Heart left ventricle (tissue), 13 donors: ENCODE results near the gene LETM1.

Source experiments
- CTCF ChIP-seq, 12 donors: fragments of 200-600 bp; sonication (generic) in 4 of 12; IDR thresholded peaks; one replicate each; pipeline versions ENCODE4 v1.5.0 to v1.8.0; 2018 to 2022; ENCODE audit warnings: antibody characterized with exemption in 12 of 12, mild to moderate bottlenecking in 5 of 12
- POLR2A ChIP-seq, 2 donors: fragments of 450-650 bp; IDR thresholded peaks; one replicate each; pipeline ENCODE4 v1.6.1; 2017; ENCODE audit warnings: antibody characterized with exemption in 2 of 2, mild to moderate bottlenecking in 2 of 2, moderate library complexity in 2 of 2
- donor health status: ischemic (EF 13 %, LVEDD 7.1; RV severe dilation, severe dysfunction).
- donor health status: DM: no; HTN: yes; CAD: no.
- donor health status: DM: no; HTN: no; CAD: no.
- donor health status: ischemic (EF 25% LVEDD 6.9; RV normal size, moderate dysfunction).
- donor health status: ischemic (EF 25% LVEDD 5.7; RV mildly dilated, moderate dysfunction).
- donor health status: ischemic (EF 35%, LVEDD 5.7; RV mildly dilated, moderate dysfunction).
- donor health status: nonischemic (EF 11% LVEDD 7.7; RV severe dilation, severe dysfunction).
- donor health status: DM: yes; HTN: yes; CAD: no.
- donor health status: PGD.
- donor health status: ischemic (EF 29% LVEDD 5.4; RV normal size, mild dysfunction).
- donor health status: nonischemic (EF 23%, LVEDD 6.1; RV moderate dilation, normal function).

GRCh38 chr4:1857931-1858330 lies 2.0 kb upstream of the LETM1 start:
- no peak for TF ChIP-seq CTCF (IDR thresholded peaks at IDR 0.05)
- TF ChIP-seq POLR2A (IDR thresholded peaks at IDR 0.05), result no peak
